Liver (tissue), 9 donors: ENCODE data around the gene MED12L. TPM values are rescaled to one million over a fixed set of nuclear protein-coding genes. Genes with fewer than 3 reads are reported as not detected.
A peak's percentile ranks its signal among the peaks of the same experiment; 100 is the strongest.

ENCODE experiments used
- DNase-seq: peaks from one replicate; pipeline ENCODE4 v3.0.0-alpha.2; 2017; ENCODE audit warnings: low spot score
- H3K27ac ChIP-seq, 2 donors: one replicate each; pipeline ENCODE4 v1.7.0; 2013; ENCODE audit warnings: inconsistent platforms in 2 of 2, low read length in 2 of 2, control low read depth in 1 of 2, low read depth in 1 of 2, mild to moderate bottlenecking in 1 of 2
- H3K27me3 ChIP-seq, 4 donors: one replicate each; pipeline versions ENCODE4 v1.6.1 to v1.7.0; 2013; ENCODE audit warnings: low read length in 3 of 4, inconsistent platforms in 1 of 4, mild to moderate bottlenecking in 1 of 4, moderate library complexity in 1 of 4; ENCODE audit not compliant: control insufficient read depth in 4 of 4, insufficient read depth in 4 of 4
- H3K36me3 ChIP-seq, 4 donors: one replicate each; pipeline versions ENCODE4 v1.6.1 to v1.7.0; 2013; ENCODE audit warnings: low read length in 3 of 4, mild to moderate bottlenecking in 3 of 4, low read depth in 1 of 4, moderate library complexity in 1 of 4; ENCODE audit not compliant: control insufficient read depth in 4 of 4, insufficient read depth in 3 of 4
- H3K4me1 ChIP-seq, 4 donors: one replicate each; pipeline versions ENCODE4 v1.6.1 to v1.7.0; 2013; ENCODE audit warnings: low read length in 3 of 4, mild to moderate bottlenecking in 3 of 4, moderate library complexity in 1 of 4; ENCODE audit not compliant: control insufficient read depth in 4 of 4, insufficient read depth in 4 of 4
- H3K4me3 ChIP-seq, 3 donors: one replicate each; pipeline versions ENCODE4 v1.6.1 to v1.7.0; 2013; ENCODE audit warnings: low read length in 3 of 3, control low read depth in 1 of 3, low read depth in 1 of 3, mild to moderate bottlenecking in 1 of 3
- H3K9ac ChIP-seq, 2 donors: one replicate each; pipeline ENCODE4 v1.7.0; 2013; ENCODE audit warnings: low read length in 2 of 2, mild to moderate bottlenecking in 2 of 2, moderate library complexity in 2 of 2, control low read depth in 1 of 2, low read depth in 1 of 2
- H3K9me3 ChIP-seq, 4 donors: one replicate each; pipeline versions ENCODE4 v1.6.1 to v1.7.0; 2013; ENCODE audit warnings: low read length in 3 of 4; ENCODE audit not compliant: control insufficient read depth in 4 of 4
- CTCF ChIP-seq: fragments of 150-350 bp; IDR thresholded peaks from 2 replicates; pipeline ENCODE4 v1.5.1; 2017; ENCODE audit warnings: improper control_type of control experiment, low read depth, low read length; ENCODE audit not compliant: missing input control
- EGR1 ChIP-seq, 2 donors: IDR thresholded peaks; 2 replicates each; pipeline ENCODE4 v1.6.1; 2016 to 2018; ENCODE audit warnings: antibody characterized with exemption in 2 of 2, low read depth in 2 of 2
- FOXA2 ChIP-seq: IDR thresholded peaks from 2 replicates; pipeline ENCODE4 v1.6.1; 2016; ENCODE audit warnings: antibody characterized with exemption
- JUND ChIP-seq, 2 donors: IDR thresholded peaks; 2 replicates each; pipeline ENCODE4 v1.6.1; 2016; ENCODE audit warnings: antibody characterized with exemption in 2 of 2
- NR2F2 ChIP-seq: IDR thresholded peaks from 2 replicates; pipeline ENCODE4 v1.6.1; 2016; ENCODE audit warnings: antibody characterized with exemption
- RAD21 ChIP-seq, 2 donors: IDR thresholded peaks; 2 replicates each; pipeline ENCODE4 v1.6.1; 2016; ENCODE audit warnings: antibody characterized with exemption in 2 of 2, mild to moderate bottlenecking in 2 of 2
- RXRA ChIP-seq, 2 donors: IDR thresholded peaks; 2 replicates each; pipeline ENCODE4 v1.6.1; 2017 to 2018; ENCODE audit warnings: antibody characterized with exemption in 2 of 2, mild to moderate bottlenecking in 1 of 2
- SP1 ChIP-seq: IDR thresholded peaks from 2 replicates; pipeline ENCODE4 v1.6.1; 2018; ENCODE audit warnings: antibody characterized with exemption, mild to moderate bottlenecking
- TAF1 ChIP-seq: conservative IDR thresholded peaks from 2 replicates; pipeline ENCODE4 v1.6.1; 2016; ENCODE audit warnings: antibody characterized with exemption, mild to moderate bottlenecking
- YY1 ChIP-seq: IDR thresholded peaks from 2 replicates; pipeline ENCODE4 v1.6.1; 2016; ENCODE audit warnings: antibody characterized with exemption, mild to moderate bottlenecking
- WGBS: extraction: QIAGEN DNeasy Blood & Tissue Kit; methylation state at CpG from one replicate; pipeline ENCODE4 v1.1.7; 2013; 5-methylcytosine and 5-hydroxymethylcytosine counted together
- polyA plus RNA-seq, 2 donors: library from polyadenylated mRNA; stranded (reverse) in 1 of 2; unstranded in 1 of 2; fragments of 200-250 nt in 1 of 2; fragments of >200 nt in 1 of 2; fragmentation: Nextera tagmentation in 1 of 2; extraction: Ambion mirVana in 1 of 2; gene quantifications; one replicate each; pipeline versions ENCODE4 v1.2.1 to v1.2.3, GENCODE V29; 2013 to 2015
- total RNA-seq, 2 donors: library from RNA; depleted of rRNA; stranded (reverse); fragments of >200 nt; gene quantifications; one replicate each; pipeline ENCODE4 v1.2.3, GENCODE V29; 2014
- TF ChIP-seq, protein P1 (sequence below): IDR thresholded peaks from 2 replicates; pipeline ENCODE4 v1.6.1; 2016; ENCODE audit warnings: antibody characterized with exemption
- TF ChIP-seq, protein P2 (sequence below): IDR thresholded peaks from 2 replicates; pipeline ENCODE4 v1.6.1; 2016; ENCODE audit warnings: antibody characterized with exemption, mild to moderate bottlenecking
- TF ChIP-seq, protein P3 (sequence below): IDR thresholded peaks from 2 replicates; pipeline ENCODE4 v1.6.1; 2016; ENCODE audit warnings: antibody characterized with exemption
- donor health status: healthy.
- donor health status: healthy.
- donor health status: healthy.
- donor health status: healthy.
- donor health status: healthy.

MED12L gene
- total and polyA plus RNA-seq, 4 donors: 0.02 to 2.1 (median 0.49) TPM

DNA sequence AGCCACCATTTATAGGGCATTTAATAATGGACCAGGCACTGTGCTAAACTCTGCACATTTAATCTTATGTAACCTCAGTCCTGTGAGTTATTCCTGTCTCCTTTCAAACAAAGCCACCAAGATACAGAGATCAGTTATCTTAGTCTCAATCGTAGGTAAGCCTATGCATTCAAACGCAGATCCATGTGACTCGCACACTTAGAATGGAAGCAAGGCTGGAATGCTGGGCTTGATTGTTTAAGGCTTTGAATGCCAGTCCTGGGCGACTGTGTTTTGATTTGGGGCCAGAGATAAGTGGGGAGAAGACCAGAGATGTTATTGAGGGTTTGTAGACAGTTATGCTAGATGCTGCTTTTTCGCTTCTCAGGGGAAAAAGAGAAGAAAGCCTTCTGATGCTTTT, 22.2 kb downstream of the MED12L start:
- TF ChIP-seq, protein P1, sequence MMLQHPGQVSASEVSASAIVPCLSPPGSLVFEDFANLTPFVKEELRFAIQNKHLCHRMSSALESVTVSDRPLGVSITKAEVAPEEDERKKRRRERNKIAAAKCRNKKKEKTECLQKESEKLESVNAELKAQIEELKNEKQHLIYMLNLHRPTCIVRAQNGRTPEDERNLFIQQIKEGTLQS: no peak
- no peak for TF ChIP-seq JUND (IDR thresholded peaks at IDR 0.05)
- no peak for TF ChIP-seq NR2F2
- H3K36me3 ChIP-seq: no peaks in the 10 kb centered on the region
- H3K4me1 ChIP-seq: no peaks in the 10 kb centered on the region
- 76% methylated on average over 5 of the region's 5 CpGs for WGBS
- no peak overlapping the region for H3K27ac ChIP-seq
- H3K9me3 ChIP-seq: no peaks in the 10 kb centered on the region
- H3K4me3 ChIP-seq: no peak overlapping the region
- H3K9ac ChIP-seq: no peak overlapping the region
- no peaks in the 10 kb centered on the region for H3K27me3 ChIP-seq
- no peak for DNase-seq

GRCh38 chr3:151109286-151109800, 23.9 kb downstream of the MED12L start:
- Histone ChIP-seq H3K9me3 (no peaks in the 10 kb centered on the region), H3K4me3 (no peak overlapping the region), H3K4me1 (no peaks in the 10 kb centered on the region), H3K9ac (no peak overlapping the region), H3K27ac (no peak overlapping the region), H3K27me3 (no peaks in the 10 kb centered on the region), H3K36me3 (no peaks in the 10 kb centered on the region)
- TF ChIP-seq TAF1: no peak
- WGBS: 75% methylated on average over 8 of the region's 8 CpGs
- peak; percentile 9 for DNase-seq

DNA sequence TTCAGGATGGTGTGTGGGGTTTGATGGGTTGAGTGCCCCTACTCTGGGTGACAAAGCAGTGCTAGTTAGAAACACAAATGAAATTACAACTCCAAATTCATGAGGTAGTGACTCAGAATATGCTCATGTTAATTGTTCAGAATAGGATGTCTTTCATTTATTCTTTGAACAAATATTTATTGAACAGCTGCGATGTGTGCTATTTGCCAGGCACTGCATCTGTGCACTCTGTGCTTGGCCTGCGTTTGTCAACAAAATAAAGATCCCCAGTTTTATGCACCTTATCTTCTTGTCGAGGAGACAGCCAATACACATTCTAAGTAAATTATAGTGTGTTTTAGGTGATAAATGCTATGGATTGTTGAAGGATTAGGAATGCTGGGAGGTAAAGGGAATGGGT, 27.3 kb downstream of the MED12L start:
- DNase-seq: no peak
- Histone ChIP-seq H3K9ac (no peak overlapping the region), H3K36me3 (no peaks in the 10 kb centered on the region), H3K9me3 (no peaks in the 10 kb centered on the region), H3K4me3 (no peak overlapping the region), H3K27ac (no peak overlapping the region), H3K27me3 (no peaks in the 10 kb centered on the region), H3K4me1 (no peaks in the 10 kb centered on the region)
- WGBS: 64% methylated on average over 3 of the region's 3 CpGs
- TF ChIP-seq SP1 (no peak), YY1 (no peak)
- TF ChIP-seq, protein P1: no peak
- TF ChIP-seq, protein P2, sequence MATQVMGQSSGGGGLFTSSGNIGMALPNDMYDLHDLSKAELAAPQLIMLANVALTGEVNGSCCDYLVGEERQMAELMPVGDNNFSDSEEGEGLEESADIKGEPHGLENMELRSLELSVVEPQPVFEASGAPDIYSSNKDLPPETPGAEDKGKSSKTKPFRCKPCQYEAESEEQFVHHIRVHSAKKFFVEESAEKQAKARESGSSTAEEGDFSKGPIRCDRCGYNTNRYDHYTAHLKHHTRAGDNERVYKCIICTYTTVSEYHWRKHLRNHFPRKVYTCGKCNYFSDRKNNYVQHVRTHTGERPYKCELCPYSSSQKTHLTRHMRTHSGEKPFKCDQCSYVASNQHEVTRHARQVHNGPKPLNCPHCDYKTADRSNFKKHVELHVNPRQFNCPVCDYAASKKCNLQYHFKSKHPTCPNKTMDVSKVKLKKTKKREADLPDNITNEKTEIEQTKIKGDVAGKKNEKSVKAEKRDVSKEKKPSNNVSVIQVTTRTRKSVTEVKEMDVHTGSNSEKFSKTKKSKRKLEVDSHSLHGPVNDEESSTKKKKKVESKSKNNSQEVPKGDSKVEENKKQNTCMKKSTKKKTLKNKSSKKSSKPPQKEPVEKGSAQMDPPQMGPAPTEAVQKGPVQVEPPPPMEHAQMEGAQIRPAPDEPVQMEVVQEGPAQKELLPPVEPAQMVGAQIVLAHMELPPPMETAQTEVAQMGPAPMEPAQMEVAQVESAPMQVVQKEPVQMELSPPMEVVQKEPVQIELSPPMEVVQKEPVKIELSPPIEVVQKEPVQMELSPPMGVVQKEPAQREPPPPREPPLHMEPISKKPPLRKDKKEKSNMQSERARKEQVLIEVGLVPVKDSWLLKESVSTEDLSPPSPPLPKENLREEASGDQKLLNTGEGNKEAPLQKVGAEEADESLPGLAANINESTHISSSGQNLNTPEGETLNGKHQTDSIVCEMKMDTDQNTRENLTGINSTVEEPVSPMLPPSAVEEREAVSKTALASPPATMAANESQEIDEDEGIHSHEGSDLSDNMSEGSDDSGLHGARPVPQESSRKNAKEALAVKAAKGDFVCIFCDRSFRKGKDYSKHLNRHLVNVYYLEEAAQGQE: no peak

- no peak for TF ChIP-seq CTCF
- TF ChIP-seq, protein P1: no peak
- TF ChIP-seq RAD21 (IDR thresholded peaks at IDR 0.05): no peak
- no peak for TF ChIP-seq FOXA2
- no peak for TF ChIP-seq SP1
- TF ChIP-seq EGR1 (IDR thresholded peaks at IDR 0.05; ENCODE audit: low read depth in 2 of 2): no peak
- TF ChIP-seq, protein P3, sequence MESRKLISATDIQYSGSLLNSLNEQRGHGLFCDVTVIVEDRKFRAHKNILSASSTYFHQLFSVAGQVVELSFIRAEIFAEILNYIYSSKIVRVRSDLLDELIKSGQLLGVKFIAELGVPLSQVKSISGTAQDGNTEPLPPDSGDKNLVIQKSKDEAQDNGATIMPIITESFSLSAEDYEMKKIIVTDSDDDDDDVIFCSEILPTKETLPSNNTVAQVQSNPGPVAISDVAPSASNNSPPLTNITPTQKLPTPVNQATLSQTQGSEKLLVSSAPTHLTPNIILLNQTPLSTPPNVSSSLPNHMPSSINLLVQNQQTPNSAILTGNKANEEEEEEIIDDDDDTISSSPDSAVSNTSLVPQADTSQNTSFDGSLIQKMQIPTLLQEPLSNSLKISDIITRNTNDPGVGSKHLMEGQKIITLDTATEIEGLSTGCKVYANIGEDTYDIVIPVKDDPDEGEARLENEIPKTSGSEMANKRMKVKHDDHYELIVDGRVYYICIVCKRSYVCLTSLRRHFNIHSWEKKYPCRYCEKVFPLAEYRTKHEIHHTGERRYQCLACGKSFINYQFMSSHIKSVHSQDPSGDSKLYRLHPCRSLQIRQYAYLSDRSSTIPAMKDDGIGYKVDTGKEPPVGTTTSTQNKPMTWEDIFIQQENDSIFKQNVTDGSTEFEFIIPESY: no peak
- no peak for TF ChIP-seq RXRA (IDR thresholded peaks at IDR 0.05)
- Histone ChIP-seq H3K27ac (no peak overlapping the region), H3K9me3 (no peaks in the 10 kb centered on the region), H3K4me3 (no peak overlapping the region), H3K4me1 (no peaks in the 10 kb centered on the region), H3K36me3 (no peaks in the 10 kb centered on the region), H3K27me3 (no peaks in the 10 kb centered on the region), H3K9ac (no peak overlapping the region)
- whole genome bisulfite sequencing: 95% methylated on average over 1 of the region's 1 CpG
- DNase-seq: no peak
Observed at GRCh38 chr3:151113343-151113742, 27.9 kb downstream of the MED12L start.
